GM21576 (cell line): ENCODE data around the gene NME9.
A peak's percentile ranks its signal among the peaks of the same experiment; 100 is the strongest.
"Not testable (repeated sequence)": the region's sequence is repeated elsewhere in the genome, so short reads cannot be mapped to it uniquely, and the experiment has no call there.

ENCODE experiments used
- ATAC-seq: cut with Tn5 transposase; IDR thresholded peaks from one replicate; pipeline ENCODE4 v1.9.1; 2021; ENCODE audit warnings: mild to moderate bottlenecking, moderate library complexity; ENCODE audit not compliant: unreplicated experiment

Gene NME9

GRCh38 chr3:138329127-138329983 is at the start of gene NME9:
Gene NME9 (minus strand): TSS chr3:138329851. CDS start chr3:138329335, 516 bp downstream.
- ATAC-seq, result peak; percentile 84

- ATAC-seq, result no peak
Observed at GRCh38 chr3:138378990-138379389, 49.3 kb upstream of the NME9 start.

GRCh38 chr3:138378331-138378730 is 48.7 kb upstream of the NME9 start:
- no peak for ATAC-seq

- ATAC-seq, result no peak
Observed at GRCh38 chr3:138377804-138378203, 48.2 kb upstream of the NME9 start.

GRCh38 chr3:138377212-138377611 is 47.6 kb upstream of the NME9 start:
- ATAC-seq, result not testable (repeated sequence)

- no peak for ATAC-seq
Observed at GRCh38 chr3:138376663-138377062, 47.0 kb upstream of the NME9 start.

- ATAC-seq, result no peak
Observed at GRCh38 chr3:138375447-138375846, 45.8 kb upstream of the NME9 start.

- no peak for ATAC-seq
Observed at GRCh38 chr3:138374573-138375134, 45.0 kb upstream of the NME9 start.

- no peak for ATAC-seq
Observed at GRCh38 chr3:138373736-138374094, 44.1 kb upstream of the NME9 start.

GRCh38 chr3:138373087-138373735 is 43.6 kb upstream of the NME9 start:
- no peak for ATAC-seq

GRCh38 chr3:138371070-138371965 is 41.7 kb upstream of the NME9 start:
- ATAC-seq, result peak; percentile 99

GRCh38 chr3:138370321-138370720 is 40.7 kb upstream of the NME9 start:
- ATAC-seq, result no peak

- ATAC-seq, result no peak
Observed at GRCh38 chr3:138369151-138369900, 39.7 kb upstream of the NME9 start.

GRCh38 chr3:138367911-138368310 is 38.3 kb upstream of the NME9 start:
- no peak for ATAC-seq

- ATAC-seq, result no peak
Observed at GRCh38 chr3:138367326-138367850, 37.7 kb upstream of the NME9 start.

GRCh38 chr3:138366006-138366759 is 36.5 kb upstream of the NME9 start:
- ATAC-seq, result no peak

- ATAC-seq, result no peak
Observed at GRCh38 chr3:138365253-138365555, 35.6 kb upstream of the NME9 start.

- ATAC-seq, result no peak
Observed at GRCh38 chr3:138364356-138365252, 35.0 kb upstream of the NME9 start.
